IMR-90 (cell line): Measurements from ENCODE around the gene IL17C.
A peak's percentile ranks its signal among the peaks of the same experiment; 100 is the strongest.

Experiments
- BHLHE40 ChIP-seq: fragments of 150-350 bp; IDR thresholded peaks from 2 replicates; pipeline ENCODE4 v1.6.1; 2016; ENCODE audit warnings: mild to moderate bottlenecking, low read depth, low read length
- CEBPB ChIP-seq: IDR thresholded peaks from 2 replicates; pipeline ENCODE4 v1.6.1; 2012; ENCODE audit warnings: low read depth, low read length, improper control_type of control experiment
- CTCF ChIP-seq: conservative IDR thresholded peaks from 2 replicates; pipeline ENCODE4 v1.5.1; 2012; ENCODE audit warnings: mild to moderate bottlenecking, low read depth, low read length, improper control_type of control experiment
- ELK1 ChIP-seq: fragments of 150-350 bp; IDR thresholded peaks from 2 replicates; pipeline ENCODE4 v1.6.1; 2016; ENCODE audit warnings: low read depth, mild to moderate bottlenecking, low read length, moderate library complexity, borderline replicate concordance
- MAFK ChIP-seq: IDR thresholded peaks from 2 replicates; pipeline ENCODE4 v1.6.1; 2012; ENCODE audit warnings: low read depth, low read length, improper control_type of control experiment
- NFE2L2 ChIP-seq: fragments of 150-350 bp; IDR thresholded peaks from 2 replicates; pipeline ENCODE4 v1.6.1; 2016; ENCODE audit warnings: low read depth, mild to moderate bottlenecking, low read length
- POLR2A ChIP-seq: IDR thresholded peaks from 2 replicates; pipeline ENCODE4 v1.6.1; 2012; ENCODE audit warnings: mild to moderate bottlenecking, low read depth, low read length
- RAD21 ChIP-seq: IDR thresholded peaks from 2 replicates; pipeline ENCODE4 v1.6.1; 2012; ENCODE audit warnings: low read length, improper control_type of control experiment
- RCOR1 ChIP-seq: IDR thresholded peaks from 2 replicates; pipeline ENCODE4 v1.6.1; 2012; ENCODE audit warnings: mild to moderate bottlenecking, low read length, improper control_type of control experiment; ENCODE audit not compliant: insufficient replicate concordance
- RFX5 ChIP-seq: IDR thresholded peaks from 2 replicates; pipeline ENCODE4 v1.8.0; 2012; ENCODE audit warnings: low read depth, mild to moderate bottlenecking, low read length, moderate library complexity
- SMC3 ChIP-seq: fragments of 150-350 bp; IDR thresholded peaks from 2 replicates; pipeline ENCODE4 v1.6.1; 2016; ENCODE audit warnings: low read depth, mild to moderate bottlenecking, antibody characterized with exemption, low read length, moderate library complexity
- USF2 ChIP-seq: fragments of 150-350 bp; IDR thresholded peaks from 2 replicates; pipeline ENCODE4 v1.6.1; 2017; ENCODE audit warnings: mild to moderate bottlenecking, antibody characterized with exemption, low read length, low read depth

- TF ChIP-seq CTCF (no peak), RCOR1 (no peak), POLR2A (no peak), USF2 (no peak), ELK1 (no peak), CEBPB (0 out of 2 replicates have a peak, but pooled peaks have one; percentile 25), BHLHE40 (no peak), NFE2L2 (no peak), SMC3 (no peak), RAD21 (no peak), RFX5 (no peak), MAFK (no peak)
Observed at GRCh38 chr16:88649924-88650748, 11.8 kb downstream of the IL17C start.
